ENCODE results near the gene AMTN. TPM values are rescaled to one million over a fixed set of nuclear protein-coding genes. Genes with fewer than 3 reads are reported as not detected.

The AMTN gene
- total and polyA plus RNA-seq, 12 donors: not detected

DNA sequence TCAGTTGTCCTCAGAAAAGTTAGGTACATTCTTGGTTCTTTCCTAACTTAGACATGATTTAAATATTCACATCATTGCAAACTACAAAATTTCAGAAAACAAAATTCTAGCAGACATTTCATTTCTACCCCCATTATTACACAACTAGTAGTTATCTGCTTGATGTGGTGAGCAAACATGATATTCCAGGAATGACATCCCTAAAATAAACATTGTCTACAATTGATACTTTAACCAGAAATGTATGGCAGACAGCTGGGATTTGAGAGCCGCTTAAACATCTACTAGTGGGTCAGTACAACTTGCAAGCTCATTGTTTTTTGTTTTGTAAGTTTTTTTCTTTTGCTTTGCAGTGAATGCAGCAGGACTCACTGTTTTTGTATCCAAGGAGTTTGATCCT is 41.6 kb downstream of the AMTN start:
- no peak for ATAC-seq
- TF ChIP-seq, protein P1, sequence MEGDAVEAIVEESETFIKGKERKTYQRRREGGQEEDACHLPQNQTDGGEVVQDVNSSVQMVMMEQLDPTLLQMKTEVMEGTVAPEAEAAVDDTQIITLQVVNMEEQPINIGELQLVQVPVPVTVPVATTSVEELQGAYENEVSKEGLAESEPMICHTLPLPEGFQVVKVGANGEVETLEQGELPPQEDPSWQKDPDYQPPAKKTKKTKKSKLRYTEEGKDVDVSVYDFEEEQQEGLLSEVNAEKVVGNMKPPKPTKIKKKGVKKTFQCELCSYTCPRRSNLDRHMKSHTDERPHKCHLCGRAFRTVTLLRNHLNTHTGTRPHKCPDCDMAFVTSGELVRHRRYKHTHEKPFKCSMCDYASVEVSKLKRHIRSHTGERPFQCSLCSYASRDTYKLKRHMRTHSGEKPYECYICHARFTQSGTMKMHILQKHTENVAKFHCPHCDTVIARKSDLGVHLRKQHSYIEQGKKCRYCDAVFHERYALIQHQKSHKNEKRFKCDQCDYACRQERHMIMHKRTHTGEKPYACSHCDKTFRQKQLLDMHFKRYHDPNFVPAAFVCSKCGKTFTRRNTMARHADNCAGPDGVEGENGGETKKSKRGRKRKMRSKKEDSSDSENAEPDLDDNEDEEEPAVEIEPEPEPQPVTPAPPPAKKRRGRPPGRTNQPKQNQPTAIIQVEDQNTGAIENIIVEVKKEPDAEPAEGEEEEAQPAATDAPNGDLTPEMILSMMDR (IDR thresholded peaks at IDR 0.05): no peak
- no peaks in the 10 kb centered on the region for H3K4me1 ChIP-seq
- peaks cover 0 to 5% (median 0%) of the 10 kb centered on the region in 11 donors for H3K9me3 ChIP-seq
- no peaks in the 10 kb centered on the region for H3K36me3 ChIP-seq
- H3K27me3 ChIP-seq: no peaks in the 10 kb centered on the region
- no peak for DNase-seq
- 86 to 95% methylated on average over 1 of the region's 1 CpG for WGBS, 2 donors
- H3K4me3 ChIP-seq: no peak overlapping the region
- intact Hi-C loops (cut with DNase I): loop anchor here in 3 of 10 donors (5.0 to 10.0 kb wide), 2 partner anchors 868 to 875 kb away; no protein-coding TSS in a partner anchor
- H3K27ac ChIP-seq: no peak overlapping the region

DNA sequence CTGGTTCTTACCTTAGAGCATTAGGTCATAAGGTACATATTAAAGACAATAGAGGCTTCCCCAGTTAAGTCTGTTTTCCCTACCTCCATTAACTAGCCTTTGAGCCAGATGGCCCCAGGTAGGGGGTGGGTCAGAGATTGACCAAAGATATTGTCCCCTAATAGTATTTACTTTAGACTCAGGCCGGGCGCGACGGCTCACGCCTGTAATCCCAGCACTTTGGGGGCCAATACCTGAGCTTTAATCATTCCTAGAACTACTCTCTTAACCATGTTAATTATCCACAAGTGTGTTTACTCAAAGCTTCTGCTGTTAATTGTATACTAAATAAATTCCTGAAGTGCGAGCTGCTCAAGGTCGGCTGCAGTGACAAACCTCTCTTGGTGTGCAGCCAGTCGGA is 45.7 kb downstream of the AMTN start:
- H3K27ac ChIP-seq: no peak overlapping the region
- H3K4me1 ChIP-seq: no peaks in the 10 kb centered on the region
- H3K9me3 ChIP-seq: peaks cover 0 to 11% (median 0%) of the 10 kb centered on the region in 11 donors
- 69 to 76% methylated on average over 8 of the region's 8 CpGs for WGBS, 2 donors
- no peaks in the 10 kb centered on the region for H3K36me3 ChIP-seq
- H3K4me3 ChIP-seq: no peak overlapping the region
- TF ChIP-seq, protein P1 (IDR thresholded peaks at IDR 0.05): no peak
- intact Hi-C loops (cut with DNase I): loop anchor here in 1 of 10 donors (10.0 kb wide), 1 partner anchor 879 kb away; no protein-coding TSS in a partner anchor
- DNase-seq (no peak), ATAC-seq (no peak)
- no peaks in the 10 kb centered on the region for H3K27me3 ChIP-seq

DNA sequence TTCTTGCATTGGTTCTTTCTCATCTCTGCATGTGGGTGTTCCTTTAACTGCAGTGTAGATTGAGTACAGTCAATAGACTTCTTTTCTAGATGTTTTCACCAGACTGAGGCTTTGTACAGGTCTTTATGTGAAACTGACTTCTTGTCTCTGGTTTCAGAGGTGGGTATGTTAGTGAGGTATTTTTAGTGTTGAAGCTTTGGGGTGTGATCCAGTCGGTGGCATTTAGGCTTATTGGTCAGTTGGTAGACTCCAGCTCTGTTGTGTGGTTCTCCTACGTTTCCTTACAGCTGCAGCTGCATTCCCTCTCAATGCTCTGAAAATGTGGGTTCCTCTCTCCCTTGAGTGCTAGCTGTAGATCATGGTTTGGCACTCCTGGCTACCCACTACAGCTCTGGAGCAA is 52.4 kb downstream of the AMTN start:
- Histone ChIP-seq H3K9me3 (peaks cover 0 to 12% (median 0%) of the 10 kb centered on the region in 11 donors), H3K36me3 (no peaks in the 10 kb centered on the region), H3K4me1 (no peaks in the 10 kb centered on the region), H3K27ac (no peak overlapping the region), H3K4me3 (no peak overlapping the region), H3K27me3 (peaks cover 0 to 5% (median 0%) of the 10 kb centered on the region in 7 donors)
- DNase-seq (no peak), ATAC-seq (no peak)
- intact Hi-C loops (cut with DNase I): no loop called here
- TF ChIP-seq, protein P1 (IDR thresholded peaks at IDR 0.05): no peak
- WGBS, 2 donors: 81 to 84% methylated on average over 2 of the region's 2 CpGs

DNA sequence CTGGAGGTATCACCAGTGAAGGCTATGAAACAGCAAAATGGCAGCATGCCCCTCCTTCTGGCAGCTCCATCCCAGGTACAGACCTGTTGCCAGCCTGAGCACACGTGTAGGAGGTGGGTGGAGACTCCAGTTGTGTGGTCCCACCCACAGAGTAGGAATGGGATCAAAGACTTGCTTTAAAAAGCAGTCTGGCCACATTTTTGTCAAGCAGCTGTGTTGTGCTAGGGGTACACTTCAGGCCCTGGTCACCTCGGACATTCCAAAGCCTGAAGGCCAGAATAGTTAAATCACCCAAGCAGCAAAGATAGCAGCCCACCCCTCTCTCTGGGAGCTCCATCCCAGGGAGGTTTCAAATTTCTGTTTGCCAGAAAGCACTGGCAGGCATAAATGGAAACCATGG is 53.4 kb downstream of the AMTN start:
- DNase-seq (no peak), ATAC-seq (no peak)
- Histone ChIP-seq H3K9me3 (peaks cover 0 to 15% (median 0%) of the 10 kb centered on the region in 11 donors), H3K4me3 (no peak overlapping the region), H3K36me3 (no peaks in the 10 kb centered on the region), H3K27me3 (peaks cover 0 to 5% (median 0%) of the 10 kb centered on the region in 7 donors), H3K27ac (no peak overlapping the region), H3K4me1 (no peaks in the 10 kb centered on the region)
- intact Hi-C loops (cut with DNase I): no loop called here
- TF ChIP-seq, protein P1 (IDR thresholded peaks at IDR 0.05): no peak
- 43 to 47% methylated on average over 2 of the region's 2 CpGs for WGBS, 2 donors
